HG03097 (cell line): ENCODE measurements around the gene GSDMA.
"Not testable (repeated sequence)": the region's sequence is repeated elsewhere in the genome, so short reads cannot be mapped to it uniquely, and the experiment has no call there.

ENCODE experiments used
- ATAC-seq: cut with Tn5 transposase; IDR thresholded peaks from one replicate; pipeline ENCODE4 v1.9.1; 2021; ENCODE audit not compliant: unreplicated experiment, low FRiP score

Gene GSDMA

GRCh38 chr17:39988206-39988810, 25.5 kb downstream of the GSDMA start:
- no peak for ATAC-seq

- no peak for ATAC-seq
Measured at GRCh38 chr17:39994448-39994847, 31.6 kb downstream of the GSDMA start.

GRCh38 chr17:39995438-39995837, 32.6 kb downstream of the GSDMA start:
- ATAC-seq: no peak

GRCh38 chr17:39996162-39996561, 33.4 kb downstream of the GSDMA start:
- no peak for ATAC-seq

GRCh38 chr17:39996800-39997199, 34.0 kb downstream of the GSDMA start:
- no peak for ATAC-seq

GRCh38 chr17:39997543-39997942, 34.7 kb downstream of the GSDMA start:
- no peak for ATAC-seq

GRCh38 chr17:39999067-39999466, 36.3 kb downstream of the GSDMA start:
- no peak for ATAC-seq

GRCh38 chr17:40000161-40000560, 37.4 kb downstream of the GSDMA start:
- ATAC-seq: no peak

GRCh38 chr17:40001335-40001734, 38.5 kb downstream of the GSDMA start:
- ATAC-seq: not testable (repeated sequence)

GRCh38 chr17:40004072-40004471, 41.3 kb downstream of the GSDMA start:
- no peak for ATAC-seq

- ATAC-seq: no peak
Measured at GRCh38 chr17:40004712-40005111, 41.9 kb downstream of the GSDMA start.

- ATAC-seq: no peak
Measured at GRCh38 chr17:40005520-40005919, 42.7 kb downstream of the GSDMA start.

GRCh38 chr17:40010946-40011500, 48.2 kb downstream of the GSDMA start:
- ATAC-seq: not testable (repeated sequence)

GRCh38 chr17:40012017-40012647, 49.3 kb downstream of the GSDMA start:
- not testable (repeated sequence) for ATAC-seq

GRCh38 chr17:40014375-40014980, 51.7 kb downstream of the GSDMA start:
- ATAC-seq: no peak

GRCh38 chr17:40015005-40015997, 52.5 kb downstream of the GSDMA start, which contains the start of gene CSF3:
Gene CSF3, plus strand, starts transcription at chr17:40015440. Its CDS starts 35 bp downstream, at chr17:40015475.
- ATAC-seq: no peak

- no peak for ATAC-seq
Measured at GRCh38 chr17:40015998-40016985, 53.5 kb downstream of the GSDMA start.

GRCh38 chr17:40017422-40018080, 54.7 kb downstream of the GSDMA start:
- ATAC-seq: no peak
